ENCODE measurements around the gene FGF1.

Gene FGF1

GRCh38 chr5:142602720-142603245, 83.1 kb downstream of the FGF1 start:
- Histone ChIP-seq H3K9ac (ENCODE audit: low read depth in 1 of 2, low read length in 2 of 2) (no peak overlapping the region), H3K9me3 (ENCODE audit: control insufficient read depth in 1 of 2, low read length in 2 of 2) (no peaks in the 10 kb centered on the region), H3K27me3 (ENCODE audit: control insufficient read depth in 1 of 2, insufficient read depth in 2 of 2, low read length in 2 of 2) (no peaks in the 10 kb centered on the region), H3K4me1 (ENCODE audit: control insufficient read depth in 1 of 2, insufficient read depth in 2 of 2, low read length in 2 of 2) (peaks cover 0 to 3% of the 10 kb centered on the region in 2 donors), H3K4me3 (ENCODE audit: low read depth in 1 of 2, low read length in 2 of 2) (no peak overlapping the region), H3K36me3 (ENCODE audit: control insufficient read depth in 1 of 2, insufficient read depth in 2 of 2, low read length in 2 of 2) (no peaks in the 10 kb centered on the region), H3K27ac (ENCODE audit: low read depth, low read length) (no peak overlapping the region)

- no peak overlapping the region for H3K4me3 ChIP-seq (ENCODE audit: low read depth in 1 of 2, low read length in 2 of 2)
- peaks cover 0 to 3% of the 10 kb centered on the region in 2 donors for H3K4me1 ChIP-seq (ENCODE audit: control insufficient read depth in 1 of 2, insufficient read depth in 2 of 2, low read length in 2 of 2)
- H3K36me3 ChIP-seq (ENCODE audit: control insufficient read depth in 1 of 2, insufficient read depth in 2 of 2, low read length in 2 of 2) = no peaks in the 10 kb centered on the region
- H3K27ac ChIP-seq (ENCODE audit: low read depth, low read length) = no peak overlapping the region
- no peak overlapping the region for H3K9ac ChIP-seq (ENCODE audit: low read depth in 1 of 2, low read length in 2 of 2)
- H3K27me3 ChIP-seq (ENCODE audit: control insufficient read depth in 1 of 2, insufficient read depth in 2 of 2, low read length in 2 of 2) = no peaks in the 10 kb centered on the region
- no peaks in the 10 kb centered on the region for H3K9me3 ChIP-seq (ENCODE audit: control insufficient read depth in 1 of 2, low read length in 2 of 2)
Measured at GRCh38 chr5:142601432-142601831, 84.5 kb downstream of the FGF1 start.

GRCh38 chr5:142600611-142601358, 85.1 kb downstream of the FGF1 start:
- Histone ChIP-seq H3K4me3 (ENCODE audit: low read depth in 1 of 2, low read length in 2 of 2) (no peak overlapping the region), H3K27me3 (ENCODE audit: control insufficient read depth in 1 of 2, insufficient read depth in 2 of 2, low read length in 2 of 2) (no peaks in the 10 kb centered on the region), H3K27ac (ENCODE audit: low read depth, low read length) (no peak overlapping the region), H3K4me1 (ENCODE audit: control insufficient read depth in 1 of 2, insufficient read depth in 2 of 2, low read length in 2 of 2) (peaks cover 0 to 3% of the 10 kb centered on the region in 2 donors), H3K9me3 (ENCODE audit: control insufficient read depth in 1 of 2, low read length in 2 of 2) (no peaks in the 10 kb centered on the region), H3K9ac (ENCODE audit: low read depth in 1 of 2, low read length in 2 of 2) (no peak overlapping the region), H3K36me3 (ENCODE audit: control insufficient read depth in 1 of 2, insufficient read depth in 2 of 2, low read length in 2 of 2) (no peaks in the 10 kb centered on the region)

GRCh38 chr5:142600092-142600491, 85.8 kb downstream of the FGF1 start:
- Histone ChIP-seq H3K27me3 (ENCODE audit: control insufficient read depth in 1 of 2, insufficient read depth in 2 of 2, low read length in 2 of 2) (no peaks in the 10 kb centered on the region), H3K4me1 (ENCODE audit: control insufficient read depth in 1 of 2, insufficient read depth in 2 of 2, low read length in 2 of 2) (peaks cover 0 to 3% of the 10 kb centered on the region in 2 donors), H3K36me3 (ENCODE audit: control insufficient read depth in 1 of 2, insufficient read depth in 2 of 2, low read length in 2 of 2) (no peaks in the 10 kb centered on the region), H3K27ac (ENCODE audit: low read depth, low read length) (no peak overlapping the region), H3K9me3 (ENCODE audit: control insufficient read depth in 1 of 2, low read length in 2 of 2) (no peaks in the 10 kb centered on the region), H3K4me3 (ENCODE audit: low read depth in 1 of 2, low read length in 2 of 2) (no peak overlapping the region), H3K9ac (ENCODE audit: low read depth in 1 of 2, low read length in 2 of 2) (no peak overlapping the region)

- H3K9me3 ChIP-seq (ENCODE audit: control insufficient read depth in 1 of 2, low read length in 2 of 2) = no peaks in the 10 kb centered on the region
- H3K27ac ChIP-seq (ENCODE audit: low read depth, low read length) = no peak overlapping the region
Measured at GRCh38 chr5:142598338-142598700, 87.6 kb downstream of the FGF1 start.

GRCh38 chr5:142597546-142598337, 88.1 kb downstream of the FGF1 start:
- no peaks in the 10 kb centered on the region for H3K9me3 ChIP-seq (ENCODE audit: control insufficient read depth in 1 of 2, low read length in 2 of 2)
- H3K4me1 ChIP-seq (ENCODE audit: control insufficient read depth in 1 of 2, insufficient read depth in 2 of 2, low read length in 2 of 2) = peaks cover 0 to 3% of the 10 kb centered on the region in 2 donors
- no peak overlapping the region for H3K27ac ChIP-seq (ENCODE audit: low read depth, low read length)
- no peak overlapping the region for H3K9ac ChIP-seq (ENCODE audit: low read depth in 1 of 2, low read length in 2 of 2)
- no peaks in the 10 kb centered on the region for H3K27me3 ChIP-seq (ENCODE audit: control insufficient read depth in 1 of 2, insufficient read depth in 2 of 2, low read length in 2 of 2)
- no peak overlapping the region for H3K4me3 ChIP-seq (ENCODE audit: low read depth in 1 of 2, low read length in 2 of 2)
- H3K36me3 ChIP-seq (ENCODE audit: control insufficient read depth in 1 of 2, insufficient read depth in 2 of 2, low read length in 2 of 2) = no peaks in the 10 kb centered on the region

More at GRCh38 chr5:142598338-142598700, 87.6 kb downstream of the FGF1 start:
- Histone ChIP-seq H3K9ac (ENCODE audit: low read depth in 1 of 2, low read length in 2 of 2) (no peak overlapping the region), H3K4me3 (ENCODE audit: low read depth in 1 of 2, low read length in 2 of 2) (no peak overlapping the region), H3K27me3 (ENCODE audit: control insufficient read depth in 1 of 2, insufficient read depth in 2 of 2, low read length in 2 of 2) (no peaks in the 10 kb centered on the region), H3K36me3 (ENCODE audit: control insufficient read depth in 1 of 2, insufficient read depth in 2 of 2, low read length in 2 of 2) (no peaks in the 10 kb centered on the region), H3K4me1 (ENCODE audit: control insufficient read depth in 1 of 2, insufficient read depth in 2 of 2, low read length in 2 of 2) (peaks cover 0 to 3% of the 10 kb centered on the region in 2 donors)

GRCh38 chr5:142597025-142597424, 88.9 kb downstream of the FGF1 start:
- Histone ChIP-seq H3K4me1 (ENCODE audit: control insufficient read depth in 1 of 2, insufficient read depth in 2 of 2, low read length in 2 of 2) (peaks cover 0 to 3% of the 10 kb centered on the region in 2 donors), H3K27me3 (ENCODE audit: control insufficient read depth in 1 of 2, insufficient read depth in 2 of 2, low read length in 2 of 2) (no peaks in the 10 kb centered on the region), H3K9me3 (ENCODE audit: control insufficient read depth in 1 of 2, low read length in 2 of 2) (no peaks in the 10 kb centered on the region), H3K36me3 (ENCODE audit: control insufficient read depth in 1 of 2, insufficient read depth in 2 of 2, low read length in 2 of 2) (no peaks in the 10 kb centered on the region), H3K4me3 (ENCODE audit: low read depth in 1 of 2, low read length in 2 of 2) (no peak overlapping the region), H3K27ac (ENCODE audit: low read depth, low read length) (no peak overlapping the region), H3K9ac (ENCODE audit: low read depth in 1 of 2, low read length in 2 of 2) (no peak overlapping the region)

- Histone ChIP-seq H3K4me3 (ENCODE audit: low read depth in 1 of 2, low read length in 2 of 2) (no peak overlapping the region), H3K27me3 (ENCODE audit: control insufficient read depth in 1 of 2, insufficient read depth in 2 of 2, low read length in 2 of 2) (no peaks in the 10 kb centered on the region), H3K27ac (ENCODE audit: low read depth, low read length) (no peak overlapping the region), H3K9ac (ENCODE audit: low read depth in 1 of 2, low read length in 2 of 2) (no peak overlapping the region), H3K4me1 (ENCODE audit: control insufficient read depth in 1 of 2, insufficient read depth in 2 of 2, low read length in 2 of 2) (no peaks in the 10 kb centered on the region), H3K9me3 (ENCODE audit: control insufficient read depth in 1 of 2, low read length in 2 of 2) (no peaks in the 10 kb centered on the region), H3K36me3 (ENCODE audit: control insufficient read depth in 1 of 2, insufficient read depth in 2 of 2, low read length in 2 of 2) (no peaks in the 10 kb centered on the region)
Measured at GRCh38 chr5:142592365-142592764, 93.5 kb downstream of the FGF1 start.

GRCh38 chr5:142590451-142591231, 95.2 kb downstream of the FGF1 start:
- Histone ChIP-seq H3K9me3 (ENCODE audit: control insufficient read depth in 1 of 2, low read length in 2 of 2) (no peaks in the 10 kb centered on the region), H3K36me3 (ENCODE audit: control insufficient read depth in 1 of 2, insufficient read depth in 2 of 2, low read length in 2 of 2) (no peaks in the 10 kb centered on the region), H3K27me3 (ENCODE audit: control insufficient read depth in 1 of 2, insufficient read depth in 2 of 2, low read length in 2 of 2) (no peaks in the 10 kb centered on the region), H3K4me1 (ENCODE audit: control insufficient read depth in 1 of 2, insufficient read depth in 2 of 2, low read length in 2 of 2) (no peaks in the 10 kb centered on the region), H3K4me3 (ENCODE audit: low read depth in 1 of 2, low read length in 2 of 2) (no peak overlapping the region), H3K27ac (ENCODE audit: low read depth, low read length) (no peak overlapping the region), H3K9ac (ENCODE audit: low read depth in 1 of 2, low read length in 2 of 2) (no peak overlapping the region)
